Measurements from ENCODE around the gene MLH3. TPM values are rescaled to one million over a fixed set of nuclear protein-coding genes. Genes with fewer than 3 reads are reported as not detected.

The MLH3 gene
- total RNA-seq, 2 experiments from 2014 or later: 13.2 to 14.4 TPM

GRCh38 chr14:74977164-74977900, 73.9 kb downstream of the MLH3 start:
- DNase-seq (no peak), ATAC-seq (ENCODE audit: poor library complexity) (no peak)
- H3K27ac Mint-ChIP-seq: no peak overlapping the region
- no peaks in the 10 kb centered on the region for H3K9me3 Mint-ChIP-seq
- no peaks in the 10 kb centered on the region for H3K27me3 Mint-ChIP-seq
- no peak overlapping the region for H3K4me3 ChIP-seq (ENCODE audit: low read length)
- TF ChIP-seq, protein P1, sequence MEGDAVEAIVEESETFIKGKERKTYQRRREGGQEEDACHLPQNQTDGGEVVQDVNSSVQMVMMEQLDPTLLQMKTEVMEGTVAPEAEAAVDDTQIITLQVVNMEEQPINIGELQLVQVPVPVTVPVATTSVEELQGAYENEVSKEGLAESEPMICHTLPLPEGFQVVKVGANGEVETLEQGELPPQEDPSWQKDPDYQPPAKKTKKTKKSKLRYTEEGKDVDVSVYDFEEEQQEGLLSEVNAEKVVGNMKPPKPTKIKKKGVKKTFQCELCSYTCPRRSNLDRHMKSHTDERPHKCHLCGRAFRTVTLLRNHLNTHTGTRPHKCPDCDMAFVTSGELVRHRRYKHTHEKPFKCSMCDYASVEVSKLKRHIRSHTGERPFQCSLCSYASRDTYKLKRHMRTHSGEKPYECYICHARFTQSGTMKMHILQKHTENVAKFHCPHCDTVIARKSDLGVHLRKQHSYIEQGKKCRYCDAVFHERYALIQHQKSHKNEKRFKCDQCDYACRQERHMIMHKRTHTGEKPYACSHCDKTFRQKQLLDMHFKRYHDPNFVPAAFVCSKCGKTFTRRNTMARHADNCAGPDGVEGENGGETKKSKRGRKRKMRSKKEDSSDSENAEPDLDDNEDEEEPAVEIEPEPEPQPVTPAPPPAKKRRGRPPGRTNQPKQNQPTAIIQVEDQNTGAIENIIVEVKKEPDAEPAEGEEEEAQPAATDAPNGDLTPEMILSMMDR (IDR thresholded peaks at IDR 0.05): no peak
- H3K27ac ChIP-seq (ENCODE audit: low read depth in 1 of 2, low read length in 2 of 2): no peak overlapping the region
- H3K36me3 Mint-ChIP-seq (ENCODE audit: low read depth): no peaks in the 10 kb centered on the region
- intact Hi-C loops (cut with DNase I, micrococcal nuclease): no loop called here
- CTCF ChIA-PET: no interaction called here
- no peaks in the 10 kb centered on the region for H3K27me3 ChIP-seq (ENCODE audit: control insufficient read depth in 1 of 2, insufficient read depth in 2 of 2, low read length in 2 of 2)
- H3K4me1 ChIP-seq (ENCODE audit: insufficient read depth, low read length): peaks cover 4% of the 10 kb centered on the region
- no peaks in the 10 kb centered on the region for H3K4me1 Mint-ChIP-seq (ENCODE audit: low read depth)
- POLR2A ChIA-PET: no interaction called here
- H3K9me3 ChIP-seq (ENCODE audit: control insufficient read depth in 1 of 2, insufficient read depth in 1 of 2, low read length in 2 of 2): no peaks in the 10 kb centered on the region
- no peaks in the 10 kb centered on the region for H3K36me3 ChIP-seq (ENCODE audit: insufficient read depth, low read length)
- no peak overlapping the region for H3K4me3 Mint-ChIP-seq

DNA sequence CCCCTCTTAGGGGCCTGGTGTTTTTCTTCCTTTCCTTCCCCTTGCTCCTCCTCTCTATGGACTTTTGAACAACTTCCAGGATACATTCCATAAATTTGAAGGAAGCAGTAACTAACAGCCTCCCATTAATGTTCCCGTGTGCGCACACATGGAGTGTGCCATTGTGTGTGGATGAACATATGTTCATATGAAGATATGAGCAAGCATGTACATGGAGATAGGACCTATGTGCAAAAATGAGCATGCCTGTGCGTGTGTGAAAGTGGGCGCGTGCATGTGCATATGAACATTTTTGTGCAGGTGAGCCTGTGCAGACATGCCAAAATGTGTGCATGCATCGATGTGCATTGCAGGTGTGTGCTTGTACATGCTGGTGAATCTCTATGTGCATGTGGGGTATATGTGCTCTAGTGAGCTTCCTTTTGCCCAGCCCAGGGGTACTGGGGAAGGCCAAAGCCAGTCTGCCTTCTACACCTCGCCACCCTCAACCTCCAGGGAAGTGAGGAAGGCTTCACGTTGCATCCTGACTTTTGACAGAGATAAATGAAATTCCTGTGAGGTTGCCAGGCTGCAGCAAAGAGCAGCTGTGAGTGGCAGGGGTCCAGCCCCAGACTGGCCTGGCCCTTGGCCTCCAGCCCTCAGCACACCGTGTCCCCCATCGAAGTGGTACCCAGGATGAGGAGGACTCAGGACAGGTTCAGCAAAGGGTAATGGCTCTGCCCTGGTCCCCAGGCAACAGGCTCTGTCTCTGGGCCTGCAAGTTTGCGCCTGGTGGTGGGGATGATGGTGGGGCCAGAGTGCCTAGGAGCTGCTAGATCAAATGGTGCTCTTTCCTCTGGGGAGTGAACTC, 74.8 kb downstream of the MLH3 start:
- H3K27me3 Mint-ChIP-seq: no peaks in the 10 kb centered on the region
- Histone ChIP-seq H3K27me3 (ENCODE audit: control insufficient read depth in 1 of 2, insufficient read depth in 2 of 2, low read length in 2 of 2) (no peaks in the 10 kb centered on the region), H3K36me3 (ENCODE audit: insufficient read depth, low read length) (no peaks in the 10 kb centered on the region), H3K9me3 (ENCODE audit: control insufficient read depth in 1 of 2, insufficient read depth in 1 of 2, low read length in 2 of 2) (no peaks in the 10 kb centered on the region), H3K27ac (ENCODE audit: low read depth in 1 of 2, low read length in 2 of 2) (no peak overlapping the region), H3K4me1 (ENCODE audit: insufficient read depth, low read length) (peaks cover 4% of the 10 kb centered on the region), H3K4me3 (ENCODE audit: low read length) (no peak overlapping the region)
- H3K36me3 Mint-ChIP-seq (ENCODE audit: low read depth): no peaks in the 10 kb centered on the region
- H3K27ac Mint-ChIP-seq: no peak overlapping the region
- no peaks in the 10 kb centered on the region for H3K9me3 Mint-ChIP-seq
- H3K4me3 Mint-ChIP-seq: no peak overlapping the region
- DNase-seq (no peak), ATAC-seq (ENCODE audit: poor library complexity) (no peak)
- CTCF ChIA-PET: no interaction called here
- TF ChIP-seq, protein P1 (IDR thresholded peaks at IDR 0.05): no peak
- intact Hi-C loops (cut with DNase I, micrococcal nuclease): no loop called here
- POLR2A ChIA-PET: no interaction called here
- no peaks in the 10 kb centered on the region for H3K4me1 Mint-ChIP-seq (ENCODE audit: low read depth)

- no peak overlapping the region for H3K4me3 Mint-ChIP-seq
- CTCF ChIA-PET: no interaction called here
- TF ChIP-seq, protein P1 (IDR thresholded peaks at IDR 0.05): no peak
- no peaks in the 10 kb centered on the region for H3K9me3 ChIP-seq (ENCODE audit: control insufficient read depth in 1 of 2, insufficient read depth in 1 of 2, low read length in 2 of 2)
- H3K36me3 Mint-ChIP-seq (ENCODE audit: low read depth): no peaks in the 10 kb centered on the region
- no peak overlapping the region for H3K4me3 ChIP-seq (ENCODE audit: low read length)
- no peaks in the 10 kb centered on the region for H3K9me3 Mint-ChIP-seq
- no peaks in the 10 kb centered on the region for H3K4me1 Mint-ChIP-seq (ENCODE audit: low read depth)
- no peak overlapping the region for H3K27ac ChIP-seq (ENCODE audit: low read depth in 1 of 2, low read length in 2 of 2)
- ATAC-seq (ENCODE audit: poor library complexity): no peak
- POLR2A ChIA-PET: no interaction called here
- H3K27me3 Mint-ChIP-seq: no peaks in the 10 kb centered on the region
- no peak overlapping the region for H3K27ac Mint-ChIP-seq
- no peaks in the 10 kb centered on the region for H3K27me3 ChIP-seq (ENCODE audit: control insufficient read depth in 1 of 2, insufficient read depth in 2 of 2, low read length in 2 of 2)
- intact Hi-C loops (cut with DNase I, micrococcal nuclease): no loop called here
- no peaks in the 10 kb centered on the region for H3K36me3 ChIP-seq (ENCODE audit: insufficient read depth, low read length)
- no peak for DNase-seq
- peaks cover 4% of the 10 kb centered on the region for H3K4me1 ChIP-seq (ENCODE audit: insufficient read depth, low read length)
Measured at GRCh38 chr14:74975059-74975810, 76.0 kb downstream of the MLH3 start.

Measured in CD4-positive, alpha-beta T cell (primary cell).